Esophagus squamous epithelium (tissue), 5 donors: ENCODE data around the gene GPR176. TPM values are rescaled to one million over a fixed set of nuclear protein-coding genes. Genes with fewer than 3 reads are reported as not detected.

Experiments used
- DNase-seq: peaks from one replicate; lab custom pipeline; 2025; lab: John Stamatoyannopoulos, UW
- H3K27ac ChIP-seq, 4 donors: fragments of 200-600 bp; sonication (generic); one replicate each; pipeline ENCODE4 v1.5.1; 2016 to 2019; ENCODE audit warnings: mild to moderate bottlenecking in 1 of 4
- H3K27me3 ChIP-seq, 4 donors: fragments of 200-600 bp; sonication (generic); 1 replicate in 3 of 4; 2 replicates in 1 of 4; pipeline versions ENCODE4 v1.5.1 to v1.6.0; 2017 to 2021; ENCODE audit warnings: antibody characterized with exemption in 1 of 4
- H3K36me3 ChIP-seq, 3 donors: fragments of 200-600 bp; sonication (generic); one replicate each; pipeline ENCODE4 v1.5.1; 2016 to 2019
- H3K4me1 ChIP-seq, 3 donors: fragments of 200-600 bp; sonication (generic); one replicate each; pipeline ENCODE4 v1.5.1; 2017 to 2019
- H3K4me3 ChIP-seq, 4 donors: fragments of 200-600 bp; sonication (generic); 1 replicate in 3 of 4; 2 replicates in 1 of 4; pipeline ENCODE4 v1.5.1; 2016 to 2019; ENCODE audit warnings: mild to moderate bottlenecking in 2 of 4, moderate library complexity in 1 of 4
- H3K9me3 ChIP-seq, 3 donors: fragments of 200-600 bp; sonication (generic); one replicate each; pipeline ENCODE4 v1.5.1; 2016 to 2019
- CTCF ChIP-seq, 6 experiments: fragments of 450-650 bp in 4 of 6; fragments of 200-600 bp in 2 of 6; sonication (generic) in 2 of 6; IDR thresholded peaks; one replicate each; pipeline ENCODE4 v1.5.1; 2016 to 2019; ENCODE audit warnings: antibody characterized with exemption in 6 of 6, mild to moderate bottlenecking in 4 of 6, moderate library complexity in 4 of 6
- POLR2A ChIP-seq, 4 donors: fragments of 450-650 bp; IDR thresholded peaks; one replicate each; pipeline ENCODE4 v1.6.1; 2017; ENCODE audit warnings: antibody characterized with exemption in 4 of 4, mild to moderate bottlenecking in 4 of 4, moderate library complexity in 3 of 4
- WGBS, 2 donors: methylation state at CpG; one replicate each; pipeline ENCODE4 v1.1.5; 2018; 5-methylcytosine and 5-hydroxymethylcytosine counted together
- intact Hi-C: fragments of 100-400 bp; cut with DNase I; formaldehyde crosslinking; loops from one replicate; pipeline ENCODE4 v1.15.0; 2022
- total RNA-seq, 4 donors: library from RNA; depleted of rRNA; stranded (reverse); fragments of >200 nt; gene quantifications; one replicate each; pipeline ENCODE4 v1.1.0, GENCODE V29; 2016
- donor health status: DM: yes; HTN: yes; CAD: no.

GPR176 gene
- total RNA-seq, 4 donors from 2014 or later, result 1.1 to 5.0 (median 4.0) TPM; not detected in 1

GRCh38 chr15:39784638-39785037 lies 135.4 kb downstream of the GPR176 start:
- no peak for DNase-seq
- no peaks in the 10 kb centered on the region for H3K36me3 ChIP-seq
- no peaks in the 10 kb centered on the region for H3K9me3 ChIP-seq
- H3K4me3 ChIP-seq, result no peak overlapping the region
- intact Hi-C loops, result no loop called here
- peak overlapping the region in 2 of 4 donors; percentile 84 to 85 for H3K27ac ChIP-seq
- no peaks in the 10 kb centered on the region for H3K27me3 ChIP-seq
- peaks cover 9 to 65% (median 12%) of the 10 kb centered on the region in 3 donors for H3K4me1 ChIP-seq
- TF ChIP-seq POLR2A (IDR thresholded peaks at IDR 0.05) (no peak), CTCF (IDR thresholded peaks at IDR 0.05) (no peak)
- 89 to 90% methylated on average over 2 of the region's 2 CpGs for WGBS, 2 donors

DNA sequence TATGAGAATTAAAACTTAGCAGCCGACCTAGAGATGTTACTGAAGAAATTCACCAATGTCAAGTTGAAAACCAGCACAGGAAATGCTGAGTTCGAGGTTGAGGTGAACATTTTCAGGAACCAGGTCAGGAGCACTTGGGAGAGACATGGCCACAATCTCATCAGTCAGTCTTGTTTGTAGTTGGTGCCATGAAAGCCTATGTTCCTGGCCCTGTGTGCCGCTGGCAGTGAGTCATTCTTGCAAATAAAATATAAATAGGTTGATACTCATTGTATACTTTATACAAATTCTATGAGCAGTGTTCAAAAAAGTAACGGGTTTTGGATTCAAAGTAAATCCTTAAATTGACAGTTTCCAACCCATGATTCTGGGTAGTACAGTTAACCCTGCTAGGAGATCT lies 135.9 kb downstream of the GPR176 start:
- no peak for DNase-seq
- TF ChIP-seq CTCF (IDR thresholded peaks at IDR 0.05) (no peak), POLR2A (IDR thresholded peaks at IDR 0.05) (no peak)
- peak overlapping the region in 2 of 4 donors; percentile 84 to 85 for H3K27ac ChIP-seq
- no peaks in the 10 kb centered on the region for H3K36me3 ChIP-seq
- H3K4me1 ChIP-seq, result peaks cover 9 to 63% (median 12%) of the 10 kb centered on the region in 3 donors
- intact Hi-C loops, result no loop called here
- H3K9me3 ChIP-seq, result no peaks in the 10 kb centered on the region
- 23 to 29% methylated on average over 4 of the region's 4 CpGs for WGBS, 2 donors
- H3K4me3 ChIP-seq, result no peak overlapping the region
- no peaks in the 10 kb centered on the region for H3K27me3 ChIP-seq

GRCh38 chr15:39783244-39783820 lies 136.7 kb downstream of the GPR176 start:
- Histone ChIP-seq H3K9me3 (no peaks in the 10 kb centered on the region), H3K4me3 (peak overlapping the region; percentile 66 to 73 (median 69)), H3K36me3 (no peaks in the 10 kb centered on the region), H3K27ac (peak overlapping the region; percentile 45 to 85 (median 81)), H3K4me1 (peaks cover 9 to 57% (median 12%) of the 10 kb centered on the region in 3 donors), H3K27me3 (no peaks in the 10 kb centered on the region)
- 1% methylated on average over 10 of the region's 10 CpGs for WGBS, 2 donors
- TF ChIP-seq POLR2A (IDR thresholded peaks at IDR 0.05) (no peak), CTCF (IDR thresholded peaks at IDR 0.05) (no peak)
- intact Hi-C loops, result no loop called here
- DNase-seq, result no peak

DNA sequence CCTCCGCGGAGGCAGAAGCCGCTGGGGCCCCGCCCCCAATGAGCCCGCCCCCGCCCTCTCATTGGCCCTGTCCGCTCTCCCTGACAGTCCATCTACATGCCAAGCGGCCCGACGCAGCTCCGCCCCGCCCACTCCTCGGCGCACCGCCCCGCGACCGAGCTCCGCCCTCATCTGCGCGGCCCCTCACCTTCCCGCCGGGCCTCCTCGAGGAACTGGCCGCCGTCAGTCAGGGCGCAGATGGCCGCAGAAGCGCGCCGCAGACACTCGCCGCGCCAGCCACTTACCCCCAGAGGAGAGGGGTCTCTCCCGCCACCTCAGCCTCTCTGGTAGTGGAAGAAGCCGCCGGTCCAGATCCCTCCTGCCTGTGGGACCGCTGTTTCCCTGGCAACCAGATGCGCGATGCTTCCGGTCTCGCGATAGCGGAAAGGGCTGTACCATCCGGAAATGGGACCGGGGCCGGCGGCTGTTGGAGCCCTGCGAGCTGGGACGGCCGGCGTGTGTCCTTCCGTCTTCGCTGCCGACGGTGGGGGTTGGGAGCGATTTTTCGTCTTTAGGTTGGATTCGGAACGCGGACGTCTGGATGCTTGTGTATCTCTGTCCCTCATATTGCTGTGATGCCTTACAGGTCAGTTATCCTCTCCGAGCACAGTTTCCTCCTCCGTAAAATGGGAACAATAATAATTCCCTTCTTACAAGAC lies 137.5 kb downstream of the GPR176 start, which contains the start of gene FSIP1:
FSIP1 (minus strand) TSS at position 401 of the 698 bp plus-strand sequence. CDS start 6,317 bp downstream, outside the sequence.
- Histone ChIP-seq H3K4me3 (peak within 1 kb of the TSS; percentile 66 to 73 (median 69)), H3K4me1 (peaks cover 9 to 52% (median 12%) of the 10 kb centered on the region in 3 donors), H3K36me3 (no peaks in the 10 kb centered on the region), H3K9me3 (no peaks in the 10 kb centered on the region), H3K27me3 (no peaks in the 10 kb centered on the region), H3K27ac (peak within 1 kb of the TSS; percentile 45 to 85 (median 81))
- peak; percentile 85 for DNase-seq
- TF ChIP-seq POLR2A (IDR thresholded peaks at IDR 0.05) (peak in 3 of 4 donors; percentile 16 to 65 (median 32)), CTCF (IDR thresholded peaks at IDR 0.05) (peak in 1 of 6 experiments; percentile 13)
- 0% methylated on average over 16 to 24 of the region's 64 CpGs for WGBS, 2 donors
- intact Hi-C loops, result no loop called here

GRCh38 chr15:39781967-39782302 lies 138.1 kb downstream of the GPR176 start:
- Histone ChIP-seq H3K9me3 (no peaks in the 10 kb centered on the region), H3K4me1 (peaks cover 9 to 55% (median 12%) of the 10 kb centered on the region in 3 donors), H3K27ac (peak overlapping the region; percentile 45 to 85 (median 81)), H3K36me3 (no peaks in the 10 kb centered on the region), H3K4me3 (peak overlapping the region; percentile 66 to 73 (median 69)), H3K27me3 (no peaks in the 10 kb centered on the region)
- 51 to 59% methylated on average over 2 of the region's 2 CpGs for WGBS, 2 donors
- no peak for DNase-seq
- intact Hi-C loops, result no loop called here
- TF ChIP-seq POLR2A (IDR thresholded peaks at IDR 0.05) (no peak), CTCF (IDR thresholded peaks at IDR 0.05) (no peak)
